DND-41 (cell line): ENCODE data around the gene MIGA1.

Experiments used
- ATAC-seq: fragments of 200-7000 bp; cut with Tn5 transposase; 3 replicates; pipeline ENCODE4 v1.9.1; 2021; ENCODE audit warnings: low read depth; ENCODE audit not compliant: insufficient read depth
- DNase-seq: peaks from one replicate; pipeline ENCODE4 v3.0.0-alpha.2; 2020
- H2AFZ ChIP-seq: 2 replicates; pipeline ENCODE4 v1.6.0; 2012; ENCODE audit warnings: low read depth, low read length
- H3K27ac ChIP-seq: 2 replicates; pipeline ENCODE4 v1.5.1; 2012; ENCODE audit warnings: low read length, inconsistent platforms
- H3K27me3 ChIP-seq: fragments of 200-600 bp; sonication (generic); 2 replicates; pipeline ENCODE4 v1.6.0; 2012; ENCODE audit warnings: low read length, mild to moderate bottlenecking, inconsistent platforms; ENCODE audit not compliant: insufficient read depth, poor library complexity
- H3K36me3 ChIP-seq: 2 replicates; pipeline ENCODE4 v1.5.1; 2012; ENCODE audit warnings: low read length, inconsistent platforms; ENCODE audit not compliant: insufficient read depth
- H3K4me1 ChIP-seq: 2 replicates; pipeline ENCODE4 v1.5.1; 2012; ENCODE audit warnings: mild to moderate bottlenecking, low read length; ENCODE audit not compliant: insufficient read depth
- H3K4me2 ChIP-seq: 2 replicates; pipeline ENCODE4 v1.6.0; 2012; ENCODE audit warnings: mild to moderate bottlenecking, moderate library complexity, low read length, inconsistent platforms; ENCODE audit not compliant: insufficient read depth
- H3K4me3 ChIP-seq, 2 experiments: fragments of 200-600 bp in 1 of 2; shearing (Covaris generic) in 1 of 2; 2 replicates each; pipeline ENCODE4 v1.5.1; 2012 to 2016; ENCODE audit warnings: inconsistent platforms in 2 of 2, low read length in 2 of 2, mild to moderate bottlenecking in 2 of 2, low read depth in 1 of 2, moderate library complexity in 1 of 2
- H3K79me2 ChIP-seq: 2 replicates; pipeline ENCODE4 v1.6.0; 2012; ENCODE audit warnings: low read length, inconsistent platforms; ENCODE audit not compliant: insufficient read depth
- H3K9ac ChIP-seq: 2 replicates; pipeline ENCODE4 v1.6.0; 2012; ENCODE audit warnings: low read depth, mild to moderate bottlenecking, inconsistent platforms, low read length, moderate library complexity
- H3K9me3 ChIP-seq: 2 replicates; pipeline ENCODE4 v1.5.1; 2012; ENCODE audit warnings: low read length, moderate library complexity, mild to moderate bottlenecking, inconsistent platforms; ENCODE audit not compliant: insufficient read depth, severe bottlenecking
- H4K20me1 ChIP-seq: 2 replicates; pipeline ENCODE4 v1.6.0; 2012; ENCODE audit warnings: low read length; ENCODE audit not compliant: insufficient read depth
- EZH2 ChIP-seq: IDR thresholded peaks from 3 replicates; pipeline ENCODE4 v1.6.1; 2012; ENCODE audit warnings: borderline replicate concordance, low read depth, mild to moderate bottlenecking, moderate library complexity, low read length, inconsistent platforms; ENCODE audit not compliant: severe bottlenecking
- TF ChIP-seq, protein P1 (sequence below): IDR thresholded peaks from 2 replicates; pipeline ENCODE4 v1.5.1; 2012; ENCODE audit warnings: borderline replicate concordance, low read length, moderate library complexity, mild to moderate bottlenecking; ENCODE audit not compliant: poor library complexity, severe bottlenecking; ENCODE audit errors: extremely low read depth

The MIGA1 gene

DNA sequence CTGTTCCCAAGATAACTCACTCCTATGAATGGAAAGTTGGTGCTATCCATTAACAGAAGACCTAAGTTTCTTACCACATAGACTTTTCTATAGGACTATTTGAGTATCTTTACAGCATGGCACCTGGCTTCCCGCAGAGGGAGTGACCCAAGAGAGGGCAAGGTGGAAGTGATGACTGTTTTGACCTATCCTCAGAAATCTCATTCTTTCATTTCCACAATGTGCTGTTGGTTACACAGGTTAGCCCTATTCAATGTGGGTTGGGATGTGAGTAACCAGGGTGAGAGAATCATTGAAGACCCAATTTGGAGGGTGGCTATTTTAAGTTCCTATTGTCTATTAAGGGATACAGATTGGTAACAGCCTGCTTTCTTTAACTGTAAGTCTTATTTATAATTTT, 70.6 kb downstream of the MIGA1 start:
- Histone ChIP-seq H3K9ac (no peak overlapping the region), H3K36me3 (peaks cover 11% of the 10 kb centered on the region; the same call in 1 of the 2 replicates), H2AFZ (no peak overlapping the region), H3K4me1 (no peaks in the 10 kb centered on the region), H3K27ac (no peak overlapping the region), H3K9me3 (peaks cover 4% of the 10 kb centered on the region), H3K4me3 (no peak overlapping the region), H3K27me3 (no peaks in the 10 kb centered on the region), H4K20me1 (no peaks in the 10 kb centered on the region), H3K4me2 (no peak overlapping the region), H3K79me2 (peaks cover 2% of the 10 kb centered on the region; the same call in 1 of the 2 replicates)
- ATAC-seq: no peak
- TF ChIP-seq, protein P1, sequence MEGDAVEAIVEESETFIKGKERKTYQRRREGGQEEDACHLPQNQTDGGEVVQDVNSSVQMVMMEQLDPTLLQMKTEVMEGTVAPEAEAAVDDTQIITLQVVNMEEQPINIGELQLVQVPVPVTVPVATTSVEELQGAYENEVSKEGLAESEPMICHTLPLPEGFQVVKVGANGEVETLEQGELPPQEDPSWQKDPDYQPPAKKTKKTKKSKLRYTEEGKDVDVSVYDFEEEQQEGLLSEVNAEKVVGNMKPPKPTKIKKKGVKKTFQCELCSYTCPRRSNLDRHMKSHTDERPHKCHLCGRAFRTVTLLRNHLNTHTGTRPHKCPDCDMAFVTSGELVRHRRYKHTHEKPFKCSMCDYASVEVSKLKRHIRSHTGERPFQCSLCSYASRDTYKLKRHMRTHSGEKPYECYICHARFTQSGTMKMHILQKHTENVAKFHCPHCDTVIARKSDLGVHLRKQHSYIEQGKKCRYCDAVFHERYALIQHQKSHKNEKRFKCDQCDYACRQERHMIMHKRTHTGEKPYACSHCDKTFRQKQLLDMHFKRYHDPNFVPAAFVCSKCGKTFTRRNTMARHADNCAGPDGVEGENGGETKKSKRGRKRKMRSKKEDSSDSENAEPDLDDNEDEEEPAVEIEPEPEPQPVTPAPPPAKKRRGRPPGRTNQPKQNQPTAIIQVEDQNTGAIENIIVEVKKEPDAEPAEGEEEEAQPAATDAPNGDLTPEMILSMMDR: no peak
- TF ChIP-seq EZH2: no peak
- no peak for DNase-seq

GRCh38 chr1:77857552-77857951, 78.1 kb downstream of the MIGA1 start:
- Histone ChIP-seq H3K9ac (no peak overlapping the region), H2AFZ (no peak overlapping the region), H3K27ac (no peak overlapping the region), H3K4me3 (no peak overlapping the region), H3K36me3 (peaks cover 20% of the 10 kb centered on the region; the same call in 1 of the 2 replicates), H3K79me2 (peaks cover 2% of the 10 kb centered on the region), H4K20me1 (no peaks in the 10 kb centered on the region), H3K4me2 (no peak overlapping the region), H3K4me1 (no peaks in the 10 kb centered on the region), H3K9me3 (peaks cover 4% of the 10 kb centered on the region), H3K27me3 (no peaks in the 10 kb centered on the region)
- DNase-seq (no peak), ATAC-seq (no peak)
- TF ChIP-seq, protein P1: no peak

GRCh38 chr1:77858725-77859124, 79.3 kb downstream of the MIGA1 start:
- Histone ChIP-seq H3K9me3 (no peaks in the 10 kb centered on the region), H2AFZ (no peak overlapping the region), H3K9ac (no peak overlapping the region), H3K36me3 (peaks cover 20% of the 10 kb centered on the region; the same call in 1 of the 2 replicates), H3K79me2 (peaks cover 2% of the 10 kb centered on the region), H3K27me3 (no peaks in the 10 kb centered on the region), H3K27ac (no peak overlapping the region), H3K4me2 (no peak overlapping the region), H3K4me1 (no peaks in the 10 kb centered on the region), H4K20me1 (no peaks in the 10 kb centered on the region), H3K4me3 (no peak overlapping the region)
- ATAC-seq (no peak), DNase-seq (no peak)
- TF ChIP-seq, protein P1: no peak
- TF ChIP-seq EZH2: no peak

- H2AFZ ChIP-seq: no peak overlapping the region
Observed at GRCh38 chr1:77859248-77859647, 79.8 kb downstream of the MIGA1 start.

More at GRCh38 chr1:77859248-77859647, 79.8 kb downstream of the MIGA1 start:
- TF ChIP-seq, protein P1: no peak
- TF ChIP-seq EZH2: no peak
- H3K27ac ChIP-seq: no peak overlapping the region
- ATAC-seq: no peak
- no peak overlapping the region for H3K4me2 ChIP-seq
- peaks cover 21% of the 10 kb centered on the region; the same call in 1 of the 2 replicates for H3K36me3 ChIP-seq
- H3K27me3 ChIP-seq: no peaks in the 10 kb centered on the region
- peaks cover 2% of the 10 kb centered on the region for H3K79me2 ChIP-seq
- H3K4me1 ChIP-seq: no peaks in the 10 kb centered on the region
- no peak overlapping the region for H3K4me3 ChIP-seq
- DNase-seq: no peak
- no peaks in the 10 kb centered on the region for H3K9me3 ChIP-seq
- H3K9ac ChIP-seq: no peak overlapping the region
- H4K20me1 ChIP-seq: no peaks in the 10 kb centered on the region
